Body of pancreas (tissue), 4 donors: ENCODE data around the gene ANKRD44.

Source experiments
- POLR2A ChIP-seq, 3 donors: fragments of 450-650 bp; IDR thresholded peaks; one replicate each; pipeline ENCODE4 v1.6.1; 2016; ENCODE audit warnings: antibody characterized with exemption in 3 of 3, mild to moderate bottlenecking in 2 of 3
- TF ChIP-seq, protein P1 (sequence below), 7 experiments: fragments of 450-650 bp in 4 of 7; fragments of 200-600 bp in 3 of 7; sonication (generic) in 3 of 7; IDR thresholded peaks; one replicate each; pipeline ENCODE4 v1.5.1; 2016 to 2019; ENCODE audit warnings: antibody characterized with exemption in 7 of 7

- TF ChIP-seq, protein P1, sequence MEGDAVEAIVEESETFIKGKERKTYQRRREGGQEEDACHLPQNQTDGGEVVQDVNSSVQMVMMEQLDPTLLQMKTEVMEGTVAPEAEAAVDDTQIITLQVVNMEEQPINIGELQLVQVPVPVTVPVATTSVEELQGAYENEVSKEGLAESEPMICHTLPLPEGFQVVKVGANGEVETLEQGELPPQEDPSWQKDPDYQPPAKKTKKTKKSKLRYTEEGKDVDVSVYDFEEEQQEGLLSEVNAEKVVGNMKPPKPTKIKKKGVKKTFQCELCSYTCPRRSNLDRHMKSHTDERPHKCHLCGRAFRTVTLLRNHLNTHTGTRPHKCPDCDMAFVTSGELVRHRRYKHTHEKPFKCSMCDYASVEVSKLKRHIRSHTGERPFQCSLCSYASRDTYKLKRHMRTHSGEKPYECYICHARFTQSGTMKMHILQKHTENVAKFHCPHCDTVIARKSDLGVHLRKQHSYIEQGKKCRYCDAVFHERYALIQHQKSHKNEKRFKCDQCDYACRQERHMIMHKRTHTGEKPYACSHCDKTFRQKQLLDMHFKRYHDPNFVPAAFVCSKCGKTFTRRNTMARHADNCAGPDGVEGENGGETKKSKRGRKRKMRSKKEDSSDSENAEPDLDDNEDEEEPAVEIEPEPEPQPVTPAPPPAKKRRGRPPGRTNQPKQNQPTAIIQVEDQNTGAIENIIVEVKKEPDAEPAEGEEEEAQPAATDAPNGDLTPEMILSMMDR (IDR thresholded peaks at IDR 0.05) = no peak
- no peak for TF ChIP-seq POLR2A (IDR thresholded peaks at IDR 0.05)
Measured at GRCh38 chr2:197075281-197075680, 235.3 kb downstream of the ANKRD44 start.
